Right lung (tissue), 5 donors: Measurements from ENCODE around the gene NT5C1A. TPM values are rescaled to one million over a fixed set of nuclear protein-coding genes. Genes with fewer than 3 reads are reported as not detected.

Experiments
- polyA plus RNA-seq, 5 donors: library from polyadenylated mRNA; unstranded; fragments of 120-200 nt; gene quantifications; one replicate each; pipeline versions ENCODE4 v1.2.1 to v1.2.3, GENCODE V29; 2013; ENCODE audit warnings: inconsistent platforms in 1 of 5, low replicate concordance in 1 of 5; ENCODE audit not compliant: insufficient read length in 5 of 5, insufficient read depth in 1 of 5

Gene NT5C1A
- polyA plus RNA-seq, 5 donors = 0.15 to 0.37 TPM; not detected in 3

Other genes with a start within 250 kb of the NT5C1A start
- gene BMP8A, start 180.5 kb downstream of the NT5C1A start, polyA plus RNA-seq = under 1 TPM; 0.55 to 0.75 (median 0.64) TPM
- gene PABPC4, start 95.3 kb downstream of the NT5C1A start, polyA plus RNA-seq = 100 to 1,000 TPM; 155 to 209 (median 183) TPM
- gene HEYL, start 32.5 kb downstream of the NT5C1A start, polyA plus RNA-seq = 10 to 100 TPM; 24.7 to 39.2 (median 32.7) TPM
- gene HPCAL4, start 19.3 kb upstream of the NT5C1A start, polyA plus RNA-seq = under 1 TPM; 0.15 to 0.20 (median 0.16) TPM
- 10 to 100 TPM; 66.8 to 77.7 (median 71.5) TPM for gene PPIE, start 66.8 kb upstream of the NT5C1A start, polyA plus RNA-seq
- under 1 TPM in 4 of 5 donors, not detected in 1; 0.10 to 0.53 (median 0.18) TPM for gene OXCT2, start 99.2 kb upstream of the NT5C1A start, polyA plus RNA-seq
- 1 to 10 TPM in 4 of 5 donors, under 1 TPM in 1; 0.91 to 2.1 (median 1.5) TPM for gene BMP8B, start 116.8 kb upstream of the NT5C1A start, polyA plus RNA-seq
- gene TRIT1, start 211.4 kb upstream of the NT5C1A start, polyA plus RNA-seq = 10 to 100 TPM; 33.9 to 48.5 (median 36.0) TPM
- gene MYCL, start 229.8 kb upstream of the NT5C1A start, polyA plus RNA-seq = 10 to 100 TPM in 3 of 5 donors, 1 to 10 TPM in 2; 8.6 to 12.5 (median 10.9) TPM